Measurements from ENCODE around the gene FXYD7.
"Not testable (repeated sequence)": the region's sequence is repeated elsewhere in the genome, so short reads cannot be mapped to it uniquely, and the experiment has no call there.

Gene FXYD7

DNA sequence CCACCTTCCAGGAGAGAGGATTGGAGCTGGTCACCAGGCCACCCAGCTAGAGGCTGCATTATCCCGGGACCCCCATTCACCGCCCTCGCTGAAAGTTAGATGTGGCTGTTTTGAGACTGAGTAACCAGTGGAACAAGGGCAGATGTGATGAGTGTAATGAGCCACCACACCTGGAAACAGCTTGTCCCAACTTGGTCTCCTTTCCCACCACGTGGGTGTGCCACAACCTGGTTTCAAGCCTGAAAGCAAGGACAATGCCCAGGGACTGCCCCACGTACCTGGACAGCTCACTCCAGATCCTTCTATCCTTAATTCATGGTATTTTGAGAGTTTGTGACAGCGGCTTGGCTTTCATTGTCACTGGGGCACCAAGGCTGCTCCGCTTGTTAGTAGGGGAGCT is 15.2 kb upstream of the FXYD7 start:
- Histone ChIP-seq H3K4me3 (ENCODE audit: low read depth, low read length, poor library complexity, severe bottlenecking) (no peak overlapping the region), H3K9me3 (ENCODE audit: low read length) (no peaks in the 10 kb centered on the region), H3K9ac (ENCODE audit: low read length) (no peak overlapping the region), H4K20me1 (ENCODE audit: insufficient read depth, low read length) (no peaks in the 10 kb centered on the region), H2AFZ (ENCODE audit: low read length) (no peak overlapping the region), H3K36me3 (ENCODE audit: insufficient read depth, low read length) (no peaks in the 10 kb centered on the region), H3K27ac (ENCODE audit: low read depth, low read length, poor library complexity, severe bottlenecking) (no peak overlapping the region), H3F3A (ENCODE audit: insufficient read depth, low read length) (no peaks in the 10 kb centered on the region), H3K9me2 (ENCODE audit: low read depth, low read length) (no peaks in the 10 kb centered on the region), H3K4me1 (ENCODE audit: insufficient read depth, low read length, severe bottlenecking) (peaks cover 14% of the 10 kb centered on the region), H3K4me2 (ENCODE audit: low read length) (no peak overlapping the region), H3K79me2 (ENCODE audit: insufficient read depth, low read length) (no peaks in the 10 kb centered on the region), H3K27me3 (ENCODE audit: insufficient read depth, low read length) (no peaks in the 10 kb centered on the region; the same call in 1 of the 2 replicates)
- TF ChIP-seq EZH2 (IDR thresholded peaks at IDR 0.05; ENCODE audit: borderline replicate concordance, low read length): no peak
- TF ChIP-seq, protein P1, sequence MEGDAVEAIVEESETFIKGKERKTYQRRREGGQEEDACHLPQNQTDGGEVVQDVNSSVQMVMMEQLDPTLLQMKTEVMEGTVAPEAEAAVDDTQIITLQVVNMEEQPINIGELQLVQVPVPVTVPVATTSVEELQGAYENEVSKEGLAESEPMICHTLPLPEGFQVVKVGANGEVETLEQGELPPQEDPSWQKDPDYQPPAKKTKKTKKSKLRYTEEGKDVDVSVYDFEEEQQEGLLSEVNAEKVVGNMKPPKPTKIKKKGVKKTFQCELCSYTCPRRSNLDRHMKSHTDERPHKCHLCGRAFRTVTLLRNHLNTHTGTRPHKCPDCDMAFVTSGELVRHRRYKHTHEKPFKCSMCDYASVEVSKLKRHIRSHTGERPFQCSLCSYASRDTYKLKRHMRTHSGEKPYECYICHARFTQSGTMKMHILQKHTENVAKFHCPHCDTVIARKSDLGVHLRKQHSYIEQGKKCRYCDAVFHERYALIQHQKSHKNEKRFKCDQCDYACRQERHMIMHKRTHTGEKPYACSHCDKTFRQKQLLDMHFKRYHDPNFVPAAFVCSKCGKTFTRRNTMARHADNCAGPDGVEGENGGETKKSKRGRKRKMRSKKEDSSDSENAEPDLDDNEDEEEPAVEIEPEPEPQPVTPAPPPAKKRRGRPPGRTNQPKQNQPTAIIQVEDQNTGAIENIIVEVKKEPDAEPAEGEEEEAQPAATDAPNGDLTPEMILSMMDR (IDR thresholded peaks at IDR 0.05; ENCODE audit: low read length): no peak

DNA sequence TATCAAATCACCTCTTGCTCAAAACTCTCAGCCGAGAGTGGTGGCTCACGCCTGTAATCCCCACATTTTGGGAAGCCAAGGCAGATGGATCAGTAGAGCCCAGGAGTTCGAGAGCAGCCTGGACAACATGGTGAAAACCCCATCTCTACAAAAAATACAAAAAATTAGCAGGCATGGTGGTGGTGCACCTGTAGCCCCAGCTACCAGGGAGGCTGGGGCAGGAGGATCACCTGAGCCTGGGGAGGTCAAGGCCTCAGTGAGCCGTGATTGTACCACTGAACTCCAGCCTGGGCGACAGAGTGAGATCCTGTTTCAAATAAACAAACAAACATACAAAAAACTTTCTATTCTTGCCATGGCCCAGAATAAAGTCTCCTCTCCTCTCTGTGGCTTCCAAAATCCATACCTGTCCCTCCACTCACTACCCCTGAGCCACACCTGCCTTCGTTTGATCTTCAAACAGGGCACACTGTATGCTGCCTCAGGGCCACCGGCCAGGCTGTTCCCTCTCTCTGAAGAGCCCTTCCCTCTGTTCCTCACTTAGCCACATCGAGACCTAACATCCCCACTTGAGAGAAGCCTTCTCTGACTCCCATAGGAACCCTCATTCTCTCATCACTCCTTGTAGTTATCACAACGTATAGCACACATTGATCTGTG is 14.5 kb upstream of the FXYD7 start:
- H3K27me3 ChIP-seq (ENCODE audit: insufficient read depth, low read length): no peaks in the 10 kb centered on the region; the same call in 1 of the 2 replicates
- H3K4me1 ChIP-seq (ENCODE audit: insufficient read depth, low read length, severe bottlenecking): peaks cover 14% of the 10 kb centered on the region
- TF ChIP-seq EZH2 (IDR thresholded peaks at IDR 0.05; ENCODE audit: borderline replicate concordance, low read length): no peak
- TF ChIP-seq, protein P1 (IDR thresholded peaks at IDR 0.05; ENCODE audit: low read length): no peak

DNA sequence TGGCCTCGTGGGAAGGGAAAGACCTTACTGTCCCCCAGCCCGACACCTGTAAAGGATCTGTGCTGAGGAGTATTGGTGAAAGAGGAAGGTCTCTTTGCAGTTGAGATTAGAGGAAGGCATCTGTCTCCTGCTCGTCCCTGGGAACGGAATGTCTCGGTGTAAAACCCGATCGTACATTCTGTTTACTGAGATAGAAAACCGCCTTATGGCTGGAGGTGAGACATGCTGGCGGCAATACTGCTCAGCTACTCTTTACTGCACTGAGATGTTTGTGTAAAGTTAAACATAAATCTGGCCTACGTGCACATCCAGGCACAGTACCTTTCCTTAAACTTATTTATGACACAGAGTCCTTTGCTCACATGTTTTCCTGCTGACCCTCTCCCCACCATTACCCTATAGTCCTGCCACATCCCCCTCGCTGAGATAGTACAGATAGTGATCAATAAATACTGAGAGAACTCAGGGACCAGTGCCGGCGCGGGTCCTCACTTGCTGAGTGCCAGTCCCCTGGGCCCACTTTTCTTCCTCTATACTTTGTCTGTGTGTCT is 13.3 kb upstream of the FXYD7 start:
- H3K27ac ChIP-seq (ENCODE audit: low read depth, low read length, poor library complexity, severe bottlenecking); H3K36me3 ChIP-seq (ENCODE audit: insufficient read depth, low read length); H2AFZ ChIP-seq (ENCODE audit: low read length); H3K4me3 ChIP-seq (ENCODE audit: low read depth, low read length, poor library complexity, severe bottlenecking); H3K79me2 ChIP-seq (ENCODE audit: insufficient read depth, low read length); H3K9me2 ChIP-seq (ENCODE audit: low read depth, low read length); H3K4me2 ChIP-seq (ENCODE audit: low read length); H3K9ac ChIP-seq (ENCODE audit: low read length); H3K27me3 ChIP-seq (ENCODE audit: insufficient read depth, low read length); H3K4me1 ChIP-seq (ENCODE audit: insufficient read depth, low read length, severe bottlenecking); H3F3A ChIP-seq (ENCODE audit: insufficient read depth, low read length); H3K9me3 ChIP-seq (ENCODE audit: low read length); H4K20me1 ChIP-seq (ENCODE audit: insufficient read depth, low read length): not testable (repeated sequence)

More for the DNA sequence above, 14.5 kb upstream of the FXYD7 start:
- Histone ChIP-seq H3K9me3 (ENCODE audit: low read length) (no peaks in the 10 kb centered on the region), H2AFZ (ENCODE audit: low read length) (no peak overlapping the region), H3K4me2 (ENCODE audit: low read length) (no peak overlapping the region), H3K9ac (ENCODE audit: low read length) (no peak overlapping the region), H3K27ac (ENCODE audit: low read depth, low read length, poor library complexity, severe bottlenecking) (no peak overlapping the region), H4K20me1 (ENCODE audit: insufficient read depth, low read length) (no peaks in the 10 kb centered on the region), H3K36me3 (ENCODE audit: insufficient read depth, low read length) (no peaks in the 10 kb centered on the region), H3F3A (ENCODE audit: insufficient read depth, low read length) (no peaks in the 10 kb centered on the region), H3K79me2 (ENCODE audit: insufficient read depth, low read length) (no peaks in the 10 kb centered on the region), H3K9me2 (ENCODE audit: low read depth, low read length) (no peaks in the 10 kb centered on the region), H3K4me3 (ENCODE audit: low read depth, low read length, poor library complexity, severe bottlenecking) (no peak overlapping the region)

All from OCI-LY1 (cell line).